Esophagus squamous epithelium (tissue), 5 donors: ENCODE measurements around the gene THEM5. TPM values are rescaled to one million over a fixed set of nuclear protein-coding genes. Genes with fewer than 3 reads are reported as not detected.
"Not testable (repeated sequence)": the region's sequence is repeated elsewhere in the genome, so short reads cannot be mapped to it uniquely, and the experiment has no call there.

Source experiments
- DNase-seq: peaks from one replicate; lab custom pipeline; 2025; lab: John Stamatoyannopoulos, UW
- H3K27ac ChIP-seq, 4 donors: fragments of 200-600 bp; sonication (generic); one replicate each; pipeline ENCODE4 v1.5.1; 2016 to 2019; ENCODE audit warnings: mild to moderate bottlenecking in 1 of 4
- H3K27me3 ChIP-seq, 4 donors: fragments of 200-600 bp; sonication (generic); 1 replicate in 3 of 4; 2 replicates in 1 of 4; pipeline versions ENCODE4 v1.5.1 to v1.6.0; 2017 to 2021; ENCODE audit warnings: antibody characterized with exemption in 1 of 4
- H3K36me3 ChIP-seq, 3 donors: fragments of 200-600 bp; sonication (generic); one replicate each; pipeline ENCODE4 v1.5.1; 2016 to 2019
- H3K4me1 ChIP-seq, 3 donors: fragments of 200-600 bp; sonication (generic); one replicate each; pipeline ENCODE4 v1.5.1; 2017 to 2019
- H3K4me3 ChIP-seq, 4 donors: fragments of 200-600 bp; sonication (generic); 1 replicate in 3 of 4; 2 replicates in 1 of 4; pipeline ENCODE4 v1.5.1; 2016 to 2019; ENCODE audit warnings: mild to moderate bottlenecking in 2 of 4, moderate library complexity in 1 of 4
- H3K9me3 ChIP-seq, 3 donors: fragments of 200-600 bp; sonication (generic); one replicate each; pipeline ENCODE4 v1.5.1; 2016 to 2019
- CTCF ChIP-seq, 6 experiments: fragments of 450-650 bp in 4 of 6; fragments of 200-600 bp in 2 of 6; sonication (generic) in 2 of 6; IDR thresholded peaks; one replicate each; pipeline ENCODE4 v1.5.1; 2016 to 2019; ENCODE audit warnings: antibody characterized with exemption in 6 of 6, mild to moderate bottlenecking in 4 of 6, moderate library complexity in 4 of 6
- POLR2A ChIP-seq, 4 donors: fragments of 450-650 bp; IDR thresholded peaks; one replicate each; pipeline ENCODE4 v1.6.1; 2017; ENCODE audit warnings: antibody characterized with exemption in 4 of 4, mild to moderate bottlenecking in 4 of 4, moderate library complexity in 3 of 4
- WGBS, 2 donors: methylation state at CpG; one replicate each; pipeline ENCODE4 v1.1.5; 2018; 5-methylcytosine and 5-hydroxymethylcytosine counted together
- intact Hi-C: fragments of 100-400 bp; cut with DNase I; formaldehyde crosslinking; loops from one replicate; pipeline ENCODE4 v1.15.0; 2022
- total RNA-seq, 4 donors: library from RNA; depleted of rRNA; stranded (reverse); fragments of >200 nt; gene quantifications; one replicate each; pipeline ENCODE4 v1.1.0, GENCODE V29; 2016
- donor health status: DM: yes; HTN: yes; CAD: no.

Gene THEM5
- total RNA-seq = 1 to 10 TPM in 1 of 4 donors, under 1 TPM in 1, not detected in 2; 0.76 to 1.7 TPM

GRCh38 chr1:151853411-151853943 is at the start of gene THEM5:
Gene THEM5 (minus strand): TSS chr1:151853712. CDS start chr1:151853565, 147 bp downstream.
- 0 to 60% methylated on average over 1 to 5 of the region's 5 CpGs for WGBS, 2 donors
- no peak for DNase-seq
- no peak within 1 kb of the TSS for H3K4me3 ChIP-seq
- peaks cover 0 to 20% (median 0%) of the 10 kb centered on the region in 4 donors for H3K27me3 ChIP-seq
- peaks cover 19 to 77% (median 34%) of the 10 kb centered on the region in 3 donors for H3K4me1 ChIP-seq
- H3K9me3 ChIP-seq = no peaks in the 10 kb centered on the region
- no peak within 1 kb of the TSS for H3K27ac ChIP-seq
- intact Hi-C loops = no loop called here
- H3K36me3 ChIP-seq = no peaks in the 10 kb centered on the region
- TF ChIP-seq POLR2A (IDR thresholded peaks at IDR 0.05) (no peak), CTCF (IDR thresholded peaks at IDR 0.05) (no peak)

GRCh38 chr1:151902858-151903257 is 49.3 kb upstream of the THEM5 start:
- Histone ChIP-seq H3K27ac (no peak overlapping the region), H3K4me3 (no peak overlapping the region), H3K36me3 (peaks cover 0 to 16% (median 0%) of the 10 kb centered on the region in 3 donors), H3K4me1 (peaks cover 0 to 32% (median 11%) of the 10 kb centered on the region in 3 donors), H3K27me3 (no peaks in the 10 kb centered on the region), H3K9me3 (peaks cover 0 to 21% (median 7%) of the 10 kb centered on the region in 3 donors)
- intact Hi-C loops = no loop called here
- TF ChIP-seq POLR2A (IDR thresholded peaks at IDR 0.05) (no peak), CTCF (IDR thresholded peaks at IDR 0.05) (no peak)
- 57 to 58% methylated on average over 2 of the region's 2 CpGs for WGBS, 2 donors
- DNase-seq = no peak

- Histone ChIP-seq H3K9me3 (peaks cover 0 to 14% (median 7%) of the 10 kb centered on the region in 3 donors), H3K4me1 (peaks cover 0 to 28% (median 9%) of the 10 kb centered on the region in 3 donors)
- H3K27ac ChIP-seq, H3K4me3 ChIP-seq, H3K27me3 ChIP-seq, intact Hi-C loops, H3K36me3 ChIP-seq, DNase-seq: not testable (repeated sequence)
- 77 to 80% methylated on average over 3 of the region's 3 CpGs for WGBS, 2 donors
Measured at GRCh38 chr1:151900804-151901203, 47.3 kb upstream of the THEM5 start.

GRCh38 chr1:151898519-151898991 is 45.0 kb upstream of the THEM5 start:
- Histone ChIP-seq H3K27me3 (no peaks in the 10 kb centered on the region), H3K4me1 (peaks cover 0 to 14% (median 8%) of the 10 kb centered on the region in 3 donors), H3K36me3 (peaks cover 0 to 20% (median 0%) of the 10 kb centered on the region in 3 donors), H3K9me3 (peaks cover 0 to 14% (median 7%) of the 10 kb centered on the region in 3 donors), H3K27ac (peak overlapping the region in 3 of 4 donors; percentile 22 to 29 (median 25)), H3K4me3 (no peak overlapping the region)
- TF ChIP-seq POLR2A (IDR thresholded peaks at IDR 0.05) (peak in 1 of 4 donors; percentile 20), CTCF (IDR thresholded peaks at IDR 0.05) (no peak)
- intact Hi-C loops = no loop called here
- no CpG with 5 or more reads among the region's 2 CpGs for WGBS, 2 donors
- DNase-seq = no peak

GRCh38 chr1:151897991-151898431 is 44.5 kb upstream of the THEM5 start:
- Histone ChIP-seq H3K9me3 (peaks cover 0 to 14% (median 7%) of the 10 kb centered on the region in 3 donors), H3K36me3 (peaks cover 0 to 25% (median 0%) of the 10 kb centered on the region in 3 donors), H3K27ac (peak overlapping the region in 3 of 4 donors; percentile 22 to 29 (median 25)), H3K27me3 (no peaks in the 10 kb centered on the region), H3K4me3 (no peak overlapping the region), H3K4me1 (peaks cover 0 to 14% (median 8%) of the 10 kb centered on the region in 3 donors)
- TF ChIP-seq CTCF (IDR thresholded peaks at IDR 0.05) = no peak
- 80 to 85% methylated on average over 5 to 9 of the region's 10 CpGs for WGBS, 2 donors
- DNase-seq = no peak
- intact Hi-C loops = no loop called here
